HK-2 (cell line): Measurements from ENCODE around the gene GPAT3.
"Not testable (repeated sequence)": the region's sequence is repeated elsewhere in the genome, so short reads cannot be mapped to it uniquely, and the experiment has no call there.

ENCODE experiments used
- DNase-seq: peaks from one replicate; pipeline ENCODE4 v3.0.0-alpha.2; 2018; ENCODE audit not compliant: unreplicated experiment

GPAT3 gene

GRCh38 chr4:83535520-83536361 lies at the start of gene GPAT3:
Gene GPAT3 (plus strand): TSS chr4:83536108. CDS start chr4:83536623, 515 bp downstream.
- peak; percentile 77 for DNase-seq

GRCh38 chr4:83486457-83487129 lies 49.3 kb upstream of the GPAT3 start:
- DNase-seq, result no peak

GRCh38 chr4:83489711-83490326 lies 46.1 kb upstream of the GPAT3 start:
- no peak for DNase-seq

- DNase-seq, result no peak
Measured at GRCh38 chr4:83490876-83491450, 44.9 kb upstream of the GPAT3 start.

- DNase-seq, result not testable (repeated sequence)
Measured at GRCh38 chr4:83496085-83496917, 39.6 kb upstream of the GPAT3 start.

- no peak for DNase-seq
Measured at GRCh38 chr4:83498187-83498586, 37.7 kb upstream of the GPAT3 start.

GRCh38 chr4:83501671-83502070 lies 34.2 kb upstream of the GPAT3 start:
- DNase-seq, result not testable (repeated sequence)

- DNase-seq, result no peak
Measured at GRCh38 chr4:83503974-83504373, 31.9 kb upstream of the GPAT3 start.

GRCh38 chr4:83504503-83504902 lies 31.4 kb upstream of the GPAT3 start:
- no peak for DNase-seq

- DNase-seq, result no peak
Measured at GRCh38 chr4:83504996-83505395, 30.9 kb upstream of the GPAT3 start.

GRCh38 chr4:83509156-83509585 lies 26.7 kb upstream of the GPAT3 start:
- DNase-seq, result peak; percentile 54

- no peak for DNase-seq
Measured at GRCh38 chr4:83510442-83510841, 25.5 kb upstream of the GPAT3 start.

- peak; percentile 11 for DNase-seq
Measured at GRCh38 chr4:83516042-83516772, 19.7 kb upstream of the GPAT3 start.

- no peak for DNase-seq
Measured at GRCh38 chr4:83522239-83522638, 13.7 kb upstream of the GPAT3 start.

GRCh38 chr4:83527671-83528070 lies 8.2 kb upstream of the GPAT3 start:
- no peak for DNase-seq

GRCh38 chr4:83536362-83537272 lies 709 bp downstream of the GPAT3 start:
- no peak for DNase-seq

GRCh38 chr4:83542225-83542624 lies 6.3 kb downstream of the GPAT3 start:
- no peak for DNase-seq

GRCh38 chr4:83546786-83547185 lies 10.9 kb downstream of the GPAT3 start:
- DNase-seq, result no peak

GRCh38 chr4:83548151-83548905 lies 12.4 kb downstream of the GPAT3 start:
- peak; percentile 83 for DNase-seq
